C4-2B (cell line): ENCODE results near the gene PDGFC.

Source experiments
- CTCF ChIP-seq: fragments of 450-650 bp; conservative IDR thresholded peaks from 2 replicates; pipeline ENCODE4 v1.5.1; 2017; ENCODE audit warnings: mild to moderate bottlenecking
- ZFX ChIP-seq: fragments of 450-650 bp; IDR thresholded peaks from 2 replicates; pipeline ENCODE4 v1.6.1; 2017

- TF ChIP-seq CTCF (no peak), ZFX (no peak)
Measured at GRCh38 chr4:156934259-156934635, 37.4 kb downstream of the PDGFC start.
